ENCODE data around the gene PLAAT4. TPM values are rescaled to one million over a fixed set of nuclear protein-coding genes. Genes with fewer than 3 reads are reported as not detected.

PLAAT4 gene
- total RNA-seq, 1 experiment from 2014 or later: 0.52 TPM

DNA sequence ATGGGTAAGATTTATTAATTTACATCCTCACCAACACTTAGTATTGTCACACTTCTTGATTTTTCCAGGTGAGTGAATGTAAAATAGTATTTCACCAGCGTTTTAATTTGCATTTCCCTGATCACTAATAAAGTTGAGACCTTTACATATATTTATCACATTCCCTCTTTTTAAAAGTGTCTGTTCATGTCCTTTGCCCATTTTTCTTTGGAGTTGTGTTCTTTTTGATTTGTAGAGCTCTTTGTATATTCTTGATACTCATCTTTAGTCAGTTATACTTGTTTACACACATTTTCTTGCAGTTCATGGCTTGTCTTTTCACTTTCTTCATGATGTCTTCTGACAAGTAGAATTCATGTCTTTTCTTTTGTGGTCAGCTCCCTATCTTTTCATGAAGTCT is 43.5 kb upstream of the PLAAT4 start (continued):
- TF ChIP-seq, protein P1, sequence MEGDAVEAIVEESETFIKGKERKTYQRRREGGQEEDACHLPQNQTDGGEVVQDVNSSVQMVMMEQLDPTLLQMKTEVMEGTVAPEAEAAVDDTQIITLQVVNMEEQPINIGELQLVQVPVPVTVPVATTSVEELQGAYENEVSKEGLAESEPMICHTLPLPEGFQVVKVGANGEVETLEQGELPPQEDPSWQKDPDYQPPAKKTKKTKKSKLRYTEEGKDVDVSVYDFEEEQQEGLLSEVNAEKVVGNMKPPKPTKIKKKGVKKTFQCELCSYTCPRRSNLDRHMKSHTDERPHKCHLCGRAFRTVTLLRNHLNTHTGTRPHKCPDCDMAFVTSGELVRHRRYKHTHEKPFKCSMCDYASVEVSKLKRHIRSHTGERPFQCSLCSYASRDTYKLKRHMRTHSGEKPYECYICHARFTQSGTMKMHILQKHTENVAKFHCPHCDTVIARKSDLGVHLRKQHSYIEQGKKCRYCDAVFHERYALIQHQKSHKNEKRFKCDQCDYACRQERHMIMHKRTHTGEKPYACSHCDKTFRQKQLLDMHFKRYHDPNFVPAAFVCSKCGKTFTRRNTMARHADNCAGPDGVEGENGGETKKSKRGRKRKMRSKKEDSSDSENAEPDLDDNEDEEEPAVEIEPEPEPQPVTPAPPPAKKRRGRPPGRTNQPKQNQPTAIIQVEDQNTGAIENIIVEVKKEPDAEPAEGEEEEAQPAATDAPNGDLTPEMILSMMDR (IDR thresholded peaks at IDR 0.05 in 2 of 3, conservative IDR thresholded peaks at IDR 0.05 in 1 of 3; ENCODE audit: borderline replicate concordance in 1 of 3, insufficient read depth in 1 of 3, low read depth in 2 of 3, low read length in 2 of 3): no peak
- TF ChIP-seq YY1 (IDR thresholded peaks at IDR 0.05; ENCODE audit: extremely low read depth, insufficient replicate concordance, low read depth, low read length) (no peak), EZH2 (IDR thresholded peaks at IDR 0.05) (no peak), EZH2phosphoT487 (IDR thresholded peaks at IDR 0.05; ENCODE audit: borderline replicate concordance) (no peak)

DNA sequence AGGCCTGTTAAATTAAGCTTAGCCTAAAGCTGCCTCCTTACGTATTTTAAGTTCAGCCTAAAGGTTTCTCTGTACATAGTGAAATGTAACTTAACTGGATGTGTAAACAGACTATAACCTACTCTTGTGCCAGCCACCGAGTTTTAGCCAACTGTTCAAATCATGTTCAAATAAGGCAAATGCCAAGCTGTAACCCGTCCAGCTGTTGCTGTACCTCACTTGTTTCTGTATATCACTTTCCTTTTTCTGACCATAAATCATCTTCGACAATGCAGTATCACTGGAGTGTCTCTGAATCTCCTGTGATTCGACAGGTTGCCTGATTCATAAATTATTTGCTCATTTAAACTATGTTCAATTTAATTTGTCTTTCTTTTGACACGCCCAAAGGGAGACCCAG is 41.6 kb upstream of the PLAAT4 start:
- H3K79me2 ChIP-seq (ENCODE audit: insufficient read depth, low read length): no peaks in the 10 kb centered on the region
- no peaks in the 10 kb centered on the region for H4K20me1 ChIP-seq (ENCODE audit: insufficient read depth)
- RAD21 ChIA-PET (ENCODE audit: low non-redundant PET in 1 of 2, low total read pairs in 2 of 2, uncharacterized antibody in 2 of 2, unreplicated experiment in 2 of 2): no interaction called here
- no peaks in the 10 kb centered on the region for H3K4me1 ChIP-seq (ENCODE audit: control insufficient read depth in 1 of 2, insufficient read depth in 2 of 2, low read length in 2 of 2)
- CTCF ChIA-PET: no interaction called here
- H3K36me3 ChIP-seq (ENCODE audit: control insufficient read depth in 1 of 2, insufficient read depth in 2 of 2, low read length in 2 of 2): no peaks in the 10 kb centered on the region
- DNase-seq (ENCODE audit: low read depth, low spot score) (no peak), ATAC-seq (no peak)
- H3K27me3 ChIP-seq (ENCODE audit: insufficient read depth, low read length): no peaks in the 10 kb centered on the region
- POLR2A ChIA-PET: interaction anchor here (0.6 kb wide), 1 partner anchor 107 kb away, joined by 4 read pairs; no protein-coding TSS in a partner anchor
- H3K9me2 ChIP-seq (ENCODE audit: insufficient read depth): no peaks in the 10 kb centered on the region
- no peak overlapping the region for H3K27ac ChIP-seq (ENCODE audit: low read depth, low read length)
- H3K4me3 ChIP-seq (replicated peaks in 1 of 2; ENCODE audit: low read depth in 1 of 2, low read length in 2 of 2): no peak overlapping the region
- H2AFZ ChIP-seq (ENCODE audit: low read depth, low read length, poor library complexity, severe bottlenecking): no peak overlapping the region
- H3K9me3 ChIP-seq (ENCODE audit: control insufficient read depth in 1 of 2, insufficient read depth in 1 of 2, low read depth in 1 of 2, low read length in 2 of 2): peaks cover 4 to 6% of the 10 kb centered on the region in 2 experiments; a peak in 3 of 4 replicates
- intact Hi-C loops (cut with micrococcal nuclease): no loop called here
- no peak overlapping the region for H3K9ac ChIP-seq (ENCODE audit: low read length)
- H3K4me2 ChIP-seq (ENCODE audit: low read length): no peak overlapping the region
- no TSS peak for BruUV-seq (replicated peaks)
- TF ChIP-seq YY1 (IDR thresholded peaks at IDR 0.05; ENCODE audit: extremely low read depth, insufficient replicate concordance, low read depth, low read length) (no peak), POLR2A (IDR thresholded peaks at IDR 0.05; ENCODE audit: borderline replicate concordance, extremely low read depth, insufficient read depth, insufficient read length) (no peak), SP1 (IDR thresholded peaks at IDR 0.05; ENCODE audit: low read depth) (no peak), CBX3 (IDR thresholded peaks at IDR 0.05; ENCODE audit: low read depth) (no peak), FOSL1 (IDR thresholded peaks at IDR 0.05; ENCODE audit: low read depth) (no peak), ZNF274 (IDR thresholded peaks at IDR 0.05; ENCODE audit: low read depth, low read length) (no peak), JUND (IDR thresholded peaks at IDR 0.05) (no peak), ELF1 (IDR thresholded peaks at IDR 0.05; ENCODE audit: borderline replicate concordance, low read depth) (no peak), TCF7L2 (IDR thresholded peaks at IDR 0.05; ENCODE audit: borderline replicate concordance, extremely low read depth, insufficient read depth, insufficient read length) (no peak), EZH2phosphoT487 (IDR thresholded peaks at IDR 0.05; ENCODE audit: borderline replicate concordance) (no peak)
- TF ChIP-seq, protein P1 (IDR thresholded peaks at IDR 0.05 in 2 of 3, conservative IDR thresholded peaks at IDR 0.05 in 1 of 3; ENCODE audit: borderline replicate concordance in 1 of 3, insufficient read depth in 1 of 3, low read depth in 2 of 3, low read length in 2 of 3): no peak
- TF ChIP-seq, protein P2, sequence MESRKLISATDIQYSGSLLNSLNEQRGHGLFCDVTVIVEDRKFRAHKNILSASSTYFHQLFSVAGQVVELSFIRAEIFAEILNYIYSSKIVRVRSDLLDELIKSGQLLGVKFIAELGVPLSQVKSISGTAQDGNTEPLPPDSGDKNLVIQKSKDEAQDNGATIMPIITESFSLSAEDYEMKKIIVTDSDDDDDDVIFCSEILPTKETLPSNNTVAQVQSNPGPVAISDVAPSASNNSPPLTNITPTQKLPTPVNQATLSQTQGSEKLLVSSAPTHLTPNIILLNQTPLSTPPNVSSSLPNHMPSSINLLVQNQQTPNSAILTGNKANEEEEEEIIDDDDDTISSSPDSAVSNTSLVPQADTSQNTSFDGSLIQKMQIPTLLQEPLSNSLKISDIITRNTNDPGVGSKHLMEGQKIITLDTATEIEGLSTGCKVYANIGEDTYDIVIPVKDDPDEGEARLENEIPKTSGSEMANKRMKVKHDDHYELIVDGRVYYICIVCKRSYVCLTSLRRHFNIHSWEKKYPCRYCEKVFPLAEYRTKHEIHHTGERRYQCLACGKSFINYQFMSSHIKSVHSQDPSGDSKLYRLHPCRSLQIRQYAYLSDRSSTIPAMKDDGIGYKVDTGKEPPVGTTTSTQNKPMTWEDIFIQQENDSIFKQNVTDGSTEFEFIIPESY (IDR thresholded peaks at IDR 0.05; ENCODE audit: extremely low read depth, insufficient replicate concordance, low read length): no peak
- TF ChIP-seq, protein P3, sequence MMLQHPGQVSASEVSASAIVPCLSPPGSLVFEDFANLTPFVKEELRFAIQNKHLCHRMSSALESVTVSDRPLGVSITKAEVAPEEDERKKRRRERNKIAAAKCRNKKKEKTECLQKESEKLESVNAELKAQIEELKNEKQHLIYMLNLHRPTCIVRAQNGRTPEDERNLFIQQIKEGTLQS (IDR thresholded peaks at IDR 0.05): no peak
- TF ChIP-seq, protein P4, sequence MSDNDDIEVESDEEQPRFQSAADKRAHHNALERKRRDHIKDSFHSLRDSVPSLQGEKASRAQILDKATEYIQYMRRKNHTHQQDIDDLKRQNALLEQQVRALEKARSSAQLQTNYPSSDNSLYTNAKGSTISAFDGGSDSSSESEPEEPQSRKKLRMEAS (IDR thresholded peaks at IDR 0.05): no peak
